HepG2 (cell line): ENCODE data around the gene ANKRD29. TPM values are rescaled to one million over a fixed set of nuclear protein-coding genes. Genes with fewer than 3 reads are reported as not detected.
A peak's percentile ranks its signal among the peaks of the same experiment; 100 is the strongest.

Source experiments
- AFF4 ChIP-seq: sonication (generic); formaldehyde crosslinking; IDR thresholded peaks from 2 replicates; pipeline ENCODE4 v1.4.0; 2020; ENCODE audit warnings: missing genetic modification reagents
- CENPT ChIP-seq: sonication (generic); formaldehyde crosslinking; IDR thresholded peaks from 2 replicates; pipeline ENCODE4 v1.8.0; 2022; ENCODE audit warnings: low read depth, mild to moderate bottlenecking, moderate library complexity, missing genetic modification reagents
- CREBL2 ChIP-seq: sonication (generic); formaldehyde crosslinking; IDR thresholded peaks from 2 replicates; pipeline ENCODE4 v1.8.1; 2023; ENCODE audit warnings: missing genetic modification reagents, mild to moderate bottlenecking, borderline replicate concordance
- CREM ChIP-seq, 2 experiments: sonication (generic) in 1 of 2; formaldehyde crosslinking in 1 of 2; IDR thresholded peaks; 2 replicates each; pipeline versions ENCODE4 v1.4.0 to v1.6.1; 2016 to 2020; ENCODE audit warnings: antibody characterized with exemption in 1 of 2, mild to moderate bottlenecking in 1 of 2, missing genetic modification reagents in 1 of 2
- DRAP1 ChIP-seq: IDR thresholded peaks from 2 replicates; pipeline ENCODE4 v1.6.1; 2016; ENCODE audit warnings: missing genetic modification reagents, missing compliant biosample characterization
- GTF2F1 ChIP-seq: fragments of 150-350 bp; IDR thresholded peaks from 2 replicates; pipeline ENCODE4 v1.6.1; 2014; ENCODE audit warnings: low read length
- HNF4A ChIP-seq: sonication (generic); formaldehyde crosslinking; IDR thresholded peaks from 2 replicates; pipeline ENCODE4 v1.4.0; 2020; ENCODE audit warnings: missing genetic modification reagents
- JUND ChIP-seq: sonication (generic); formaldehyde crosslinking; IDR thresholded peaks from 2 replicates; pipeline ENCODE4 v1.8.0; 2022; ENCODE audit warnings: mild to moderate bottlenecking, missing genetic modification reagents
- KMT2B ChIP-seq: IDR thresholded peaks from 2 replicates; pipeline ENCODE4 v1.6.1; 2016; ENCODE audit warnings: missing genetic modification reagents, missing compliant biosample characterization
- MIER3 ChIP-seq: IDR thresholded peaks from 2 replicates; pipeline ENCODE4 v1.6.1; 2016; ENCODE audit warnings: missing compliant biosample characterization, borderline replicate concordance
- NFIB ChIP-seq: sonication (generic); formaldehyde crosslinking; IDR thresholded peaks from 2 replicates; pipeline ENCODE4 v1.9.0; 2021; ENCODE audit warnings: missing genetic modification reagents, mild to moderate bottlenecking, borderline replicate concordance
- RELA ChIP-seq: sonication (generic); formaldehyde crosslinking; IDR thresholded peaks from 2 replicates; pipeline ENCODE4 v1.4.0; 2020; ENCODE audit warnings: missing genetic modification reagents
- RORA ChIP-seq: sonication (generic); formaldehyde crosslinking; IDR thresholded peaks from 2 replicates; pipeline ENCODE4 v1.5.0; 2020; ENCODE audit warnings: mild to moderate bottlenecking, missing genetic modification reagents, moderate library complexity
- TFE3 ChIP-seq: IDR thresholded peaks from 2 replicates; pipeline ENCODE4 v1.6.1; 2016
- TMF1 ChIP-seq: sonication (generic); formaldehyde crosslinking; IDR thresholded peaks from 2 replicates; pipeline ENCODE4 v1.8.1; 2022; ENCODE audit warnings: low read depth, missing genetic modification reagents
- ZNF292 ChIP-seq: sonication (generic); formaldehyde crosslinking; IDR thresholded peaks from 2 replicates; pipeline ENCODE4 v1.8.1; 2022; ENCODE audit warnings: mild to moderate bottlenecking, low read depth, missing genetic modification reagents, borderline replicate concordance
- ZNF382 ChIP-seq: sonication (generic); formaldehyde crosslinking; IDR thresholded peaks from 2 replicates; pipeline ENCODE4 v1.5.0; 2020; ENCODE audit warnings: missing genetic modification reagents, mild to moderate bottlenecking, borderline replicate concordance
- ZNF431 ChIP-seq: sonication (generic); formaldehyde crosslinking; IDR thresholded peaks from 2 replicates; pipeline ENCODE4 v1.9.0; 2022; ENCODE audit warnings: missing genetic modification reagents, low read depth, mild to moderate bottlenecking, borderline replicate concordance
- ZNF468 ChIP-seq: sonication (generic); formaldehyde crosslinking; IDR thresholded peaks from 2 replicates; pipeline ENCODE4 v1.8.0; 2022; ENCODE audit warnings: mild to moderate bottlenecking, moderate library complexity, missing genetic modification reagents
- ZNF512 ChIP-seq: sonication (generic); formaldehyde crosslinking; IDR thresholded peaks from 2 replicates; pipeline ENCODE4 v1.4.0; 2020; ENCODE audit warnings: mild to moderate bottlenecking, missing genetic modification reagents
- polyA plus RNA-seq, 8 experiments: library from polyadenylated mRNA; depleted of rRNA in 3 of 8; stranded (reverse) in 7 of 8; unstranded in 1 of 8; fragments of >200 nt; fragmentation: Illumina TruSeq in 4 of 8; extraction: Trizol in 4 of 8; gene quantifications; 2 replicates each; pipeline versions ENCODE4 v1.2.1 to v1.2.3, GENCODE V29; 2011 to 2016; ENCODE audit warnings: low read depth in 4 of 8, missing spikeins in 1 of 8, mixed read lengths in 1 of 8; ENCODE audit not compliant: insufficient read depth in 1 of 8
- total RNA-seq, 5 experiments: library from RNA; depleted of rRNA; stranded (reverse); fragments of >200 nt; fragmentation: Illumina TruSeq; extraction: Trizol; gene quantifications; 2 replicates each; pipeline ENCODE4 v1.2.3, GENCODE V29; 2016; ENCODE audit warnings: low read depth in 1 of 5

Gene ANKRD29
- total and polyA plus RNA-seq, 2 of the 13 experiments (the other 11 are each of a cell fraction or from before 2014, with no cell fraction given): not detected

- TF ChIP-seq TFE3 (CRISPR knock-in tag): no peak
- peak; percentile 80; the same call in 1 of the 2 replicates for TF ChIP-seq ZNF292 (CRISPR knock-in tag)
- TF ChIP-seq AFF4 (CRISPR knock-in tag): no peak
- TF ChIP-seq NFIB (CRISPR knock-in tag): no peak
- TF ChIP-seq JUND: no peak
- TF ChIP-seq ZNF468 (CRISPR knock-in tag): no peak
- no peak for TF ChIP-seq ZNF382 (CRISPR knock-in tag)
- TF ChIP-seq CENPT (CRISPR knock-in tag): no peak
- TF ChIP-seq MIER3: no peak; the same call in 1 of the 2 replicates
- TF ChIP-seq RORA (CRISPR knock-in tag): no peak
- no peak for TF ChIP-seq ZNF512
- TF ChIP-seq DRAP1 (CRISPR knock-in tag): no peak; the same call in 1 of the 2 replicates
- no peak for TF ChIP-seq KMT2B (CRISPR knock-in tag)
- no peak for TF ChIP-seq CREBL2 (CRISPR knock-in tag)
- TF ChIP-seq ZNF431 (CRISPR knock-in tag): no peak
- TF ChIP-seq RELA (CRISPR knock-in tag): no peak
- no peak for TF ChIP-seq TMF1 (CRISPR knock-in tag)
- peak; percentile 63; the same call in 1 of the 2 replicates for TF ChIP-seq CREM (IDR thresholded peaks at IDR 0.05)
- no peak for TF ChIP-seq CREM (CRISPR knock-in tag; IDR thresholded peaks at IDR 0.05)
- TF ChIP-seq GTF2F1: no peak
- peak; percentile 93 for TF ChIP-seq HNF4A (CRISPR knock-in tag)
Measured at GRCh38 chr18:23569299-23570063, 93.2 kb downstream of the ANKRD29 start (continued).
